GM12873 (cell line): Measurements from ENCODE around the gene LDLRAD4.

ENCODE experiments used
- CTCF ChIP-seq: IDR thresholded peaks from 2 replicates; pipeline ENCODE4 v1.5.1; 2012; ENCODE audit warnings: low read depth, mild to moderate bottlenecking, moderate library complexity, low read length, control low read depth; ENCODE audit not compliant: insufficient read depth; ENCODE audit errors: missing control alignments

The LDLRAD4 gene

GRCh38 chr18:13201292-13201691 is 17.3 kb upstream of the LDLRAD4 start:
- TF ChIP-seq CTCF: no peak

- no peak for TF ChIP-seq CTCF
These were observed 16.0 kb upstream of the LDLRAD4 start for GRCh38 chr18:13202571-13202970.

- no peak for TF ChIP-seq CTCF
These were observed 12.3 kb upstream of the LDLRAD4 start for GRCh38 chr18:13206301-13206700.

- no peak for TF ChIP-seq CTCF
These were observed 11.3 kb upstream of the LDLRAD4 start for GRCh38 chr18:13207294-13207693.

GRCh38 chr18:13211534-13211933 is 7.0 kb upstream of the LDLRAD4 start:
- TF ChIP-seq CTCF: no peak

- no peak for TF ChIP-seq CTCF
These were observed 5.3 kb upstream of the LDLRAD4 start for GRCh38 chr18:13213036-13213795.

- TF ChIP-seq CTCF: no peak
These were observed 4.0 kb upstream of the LDLRAD4 start for GRCh38 chr18:13214609-13215008.
